ENCODE data around the gene EXOSC2.

EXOSC2 gene

DNA sequence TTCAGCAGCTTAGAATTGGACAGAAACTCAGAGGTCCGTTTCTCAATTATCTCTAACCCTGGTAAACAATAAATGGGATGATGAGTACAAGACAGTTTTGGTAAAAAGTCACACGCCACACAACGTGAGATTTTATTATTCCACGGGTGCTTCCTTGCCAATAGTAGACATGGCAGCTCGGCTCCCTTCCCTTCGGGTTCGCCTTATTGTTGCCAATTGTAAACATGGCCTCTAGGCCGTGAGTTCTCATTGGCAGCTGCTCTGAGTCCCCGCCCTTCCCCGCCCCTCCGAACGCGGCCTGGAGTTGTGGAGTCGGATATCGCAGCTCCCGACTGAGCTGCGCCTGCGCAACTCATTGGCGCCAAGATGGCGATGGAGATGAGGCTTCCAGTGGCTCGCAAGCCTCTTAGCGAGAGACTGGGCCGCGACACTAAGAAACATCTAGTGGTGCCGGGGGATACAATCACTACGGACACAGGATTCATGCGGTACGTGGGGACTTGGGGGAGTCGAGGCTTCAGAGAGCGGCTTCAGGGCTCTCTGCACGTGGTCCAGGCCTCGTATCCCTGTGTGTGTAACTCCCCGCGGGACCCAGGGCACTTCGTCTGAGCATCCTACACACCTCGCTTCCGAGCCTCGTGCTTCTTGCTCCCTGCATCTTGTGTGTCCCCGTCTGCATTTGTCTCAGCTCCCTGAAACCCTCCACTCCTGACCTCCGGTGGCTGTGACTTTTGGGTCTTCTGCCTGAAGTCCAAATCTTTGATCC lies at the start of gene EXOSC2:
TSS of gene EXOSC2 (plus strand) at position 355 of the 766 bp plus-strand sequence. CDS start at position 367, 12 bp downstream.
- DNase-seq: peak; percentile 98

DNA sequence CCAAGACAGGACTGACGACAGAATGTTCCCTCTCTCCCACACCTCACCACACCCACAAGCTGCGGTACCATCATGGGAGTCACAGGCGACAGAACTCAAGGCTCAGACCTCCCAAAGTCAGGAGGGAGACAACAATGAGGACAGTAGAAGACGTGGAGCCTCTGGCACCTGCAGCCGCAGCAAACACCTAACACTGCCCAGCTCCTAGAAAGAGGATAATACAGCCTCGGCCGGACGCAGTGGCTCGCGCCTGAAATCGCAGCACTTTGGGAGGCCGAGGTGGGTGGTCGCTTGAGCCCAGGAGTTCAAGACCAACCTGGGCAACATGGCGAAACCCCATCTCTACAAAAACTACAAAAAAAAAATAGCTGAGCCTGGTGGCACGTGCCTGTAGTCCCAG lies 42.4 kb upstream of the EXOSC2 start:
- no peak for DNase-seq

DNA sequence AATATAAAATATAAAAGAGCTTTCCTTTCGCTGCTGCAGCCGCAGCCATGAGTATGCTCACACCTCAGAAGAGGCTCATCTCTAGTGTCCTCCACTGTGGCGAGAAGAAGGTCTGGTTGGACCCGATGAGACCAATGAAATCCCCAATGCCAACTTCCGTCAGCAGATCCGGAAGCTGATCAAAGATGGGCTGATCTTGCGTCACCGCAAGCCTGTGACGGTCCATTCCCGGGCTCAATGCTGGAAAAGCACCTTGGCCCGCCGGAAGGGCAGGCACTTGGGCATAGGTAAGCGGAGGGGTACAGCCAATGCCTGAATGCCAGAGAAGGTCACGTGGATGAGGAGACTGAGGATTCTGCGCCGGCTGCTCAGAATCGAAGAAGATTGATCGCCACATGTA lies 41.8 kb upstream of the EXOSC2 start:
- no peak for DNase-seq

- DNase-seq: no peak
Measured at GRCh38 chr9:130654879-130655278, 38.7 kb upstream of the EXOSC2 start.

DNA sequence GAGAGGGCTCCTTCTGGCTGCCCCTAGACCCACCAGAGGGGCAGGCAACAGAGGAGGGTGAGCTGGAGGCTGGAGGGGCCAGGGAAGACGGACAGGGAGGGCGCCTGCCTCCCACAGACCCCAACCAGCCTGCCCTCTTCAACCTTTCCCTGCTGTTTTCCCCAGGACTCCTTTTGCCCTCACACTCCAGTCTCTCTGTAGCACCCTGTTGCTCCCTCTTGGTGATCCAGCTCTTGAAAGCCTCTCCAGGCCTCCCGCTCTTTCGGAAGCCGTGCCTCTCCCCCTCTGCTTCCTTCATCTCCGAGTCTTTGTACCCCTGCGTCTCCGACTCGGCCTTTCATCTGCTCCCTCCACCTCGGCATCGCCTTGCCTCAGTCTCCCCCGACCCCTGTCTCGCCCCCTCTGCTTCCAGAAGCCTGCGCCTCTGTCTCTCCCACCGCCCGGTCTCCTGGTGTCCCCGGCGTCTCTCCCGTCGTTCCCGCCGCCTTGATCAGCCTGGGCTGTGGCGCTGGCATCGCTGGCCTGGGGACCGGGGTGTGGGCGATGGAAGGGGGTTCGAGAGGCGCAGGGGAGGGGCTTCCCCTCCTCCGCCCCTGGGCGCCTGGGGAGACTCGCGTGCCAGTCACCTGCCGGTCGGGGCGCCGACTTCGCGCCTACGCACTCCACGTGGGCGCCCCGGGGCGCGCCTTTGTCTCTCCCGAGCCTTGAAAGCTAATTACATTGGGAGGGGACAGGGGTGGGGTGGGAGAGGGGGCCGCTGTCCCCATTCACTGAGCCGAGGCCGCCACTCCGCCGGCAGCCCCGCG lies 34.5 kb upstream of the EXOSC2 start:
- no peak for DNase-seq

DNA sequence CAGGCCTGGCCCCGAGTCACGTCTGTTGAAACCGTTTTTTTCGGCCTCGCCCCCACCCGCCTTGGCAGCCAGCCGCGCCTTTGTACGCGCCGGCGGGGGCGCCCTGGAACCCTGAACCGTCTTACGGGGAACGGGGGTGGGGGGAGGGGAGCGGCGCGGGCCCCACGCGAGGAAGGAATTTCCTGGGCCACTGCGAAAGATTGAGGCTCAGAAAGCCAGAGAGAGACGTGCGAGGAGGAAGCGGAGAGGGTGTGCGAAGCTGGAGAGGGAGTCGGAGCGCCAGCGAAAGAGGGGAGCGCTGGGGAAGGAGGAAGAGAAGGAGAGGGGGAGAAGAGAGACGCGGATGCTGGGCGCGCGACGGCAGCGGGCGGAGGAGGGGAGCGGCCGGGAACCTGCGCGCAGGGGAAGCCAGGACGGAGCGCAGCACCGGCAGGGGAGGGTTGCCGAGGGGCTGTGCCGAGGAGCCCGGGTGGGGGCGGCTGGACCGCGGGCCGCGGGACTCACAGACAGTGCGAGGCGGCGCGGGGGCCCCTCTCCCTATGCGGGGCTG lies 33.8 kb upstream of the EXOSC2 start:
- DNase-seq: no peak

DNA sequence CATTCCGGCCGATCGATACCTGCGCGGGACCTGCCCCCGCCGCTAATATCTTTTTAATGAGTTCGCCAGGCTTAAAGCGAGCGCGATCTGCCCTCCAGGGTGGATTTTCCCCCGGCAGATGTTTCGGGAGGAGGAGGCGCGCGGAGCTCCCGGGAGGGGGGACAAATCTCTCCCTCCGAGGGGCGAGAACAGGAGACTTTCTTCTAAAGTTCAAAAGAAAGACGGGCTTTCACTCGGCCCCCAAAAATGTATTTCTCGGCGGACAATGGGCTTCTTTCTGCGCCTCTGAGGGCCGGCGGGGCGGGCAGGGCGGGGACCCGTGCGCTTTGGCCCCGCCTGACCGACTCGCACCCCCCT lies 33.3 kb upstream of the EXOSC2 start:
- DNase-seq: no peak

- no peak for DNase-seq
Measured at GRCh38 chr9:130660683-130661450, 32.7 kb upstream of the EXOSC2 start.

DNA sequence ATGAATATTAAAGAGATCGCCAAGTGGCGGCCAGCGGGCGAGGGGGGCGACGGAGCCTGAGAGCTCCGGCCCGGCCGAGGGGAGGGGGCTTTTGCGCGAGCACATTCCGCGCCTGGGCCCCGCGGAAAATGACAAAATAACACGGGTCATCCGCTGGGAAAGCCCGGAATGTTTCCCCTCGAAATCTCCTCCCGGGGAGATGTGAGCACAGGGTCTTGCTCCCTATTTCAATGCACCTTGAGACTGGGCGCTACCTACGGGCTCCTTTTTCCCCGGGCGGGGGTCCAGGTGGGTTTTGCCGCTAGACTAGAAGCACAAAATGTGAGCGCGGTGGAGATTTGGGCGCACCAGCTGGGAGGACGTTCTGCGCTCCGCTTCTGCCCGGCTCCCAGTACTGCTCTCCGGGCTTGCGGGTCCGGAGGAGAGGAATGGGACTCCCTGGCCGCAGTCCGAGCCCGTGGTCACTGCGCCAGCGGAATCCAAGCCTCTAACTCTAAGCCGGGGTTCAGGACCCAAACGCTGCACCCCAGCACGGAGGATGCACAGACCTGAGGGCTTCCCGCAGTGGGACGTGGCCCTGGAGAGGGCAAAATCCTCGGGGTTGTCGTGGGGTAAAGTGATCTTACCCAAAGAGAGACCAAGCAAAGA lies 32.0 kb upstream of the EXOSC2 start:
- no peak for DNase-seq

- DNase-seq: no peak
Measured at GRCh38 chr9:130662099-130662969, 31.2 kb upstream of the EXOSC2 start.

DNA sequence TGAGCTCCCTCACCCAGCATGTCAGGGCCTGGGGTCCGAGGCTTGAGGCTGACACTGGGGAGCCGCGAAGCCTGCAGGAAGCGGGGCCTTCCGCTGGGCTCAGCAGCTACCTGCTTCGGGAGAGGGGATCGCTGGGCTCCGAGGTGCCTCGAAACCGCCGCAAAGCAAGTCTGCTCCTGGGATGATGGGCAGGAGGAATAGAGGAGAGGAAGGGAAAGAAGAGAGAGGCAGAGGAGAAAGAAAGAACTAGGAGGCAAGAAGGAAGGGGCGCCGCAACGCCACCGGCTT lies 30.7 kb upstream of the EXOSC2 start:
- DNase-seq: no peak

GRCh38 chr9:130663258-130663976 lies 30.2 kb upstream of the EXOSC2 start:
- DNase-seq: no peak

- DNase-seq: no peak
Measured at GRCh38 chr9:130663977-130664250, 29.7 kb upstream of the EXOSC2 start.

DNA sequence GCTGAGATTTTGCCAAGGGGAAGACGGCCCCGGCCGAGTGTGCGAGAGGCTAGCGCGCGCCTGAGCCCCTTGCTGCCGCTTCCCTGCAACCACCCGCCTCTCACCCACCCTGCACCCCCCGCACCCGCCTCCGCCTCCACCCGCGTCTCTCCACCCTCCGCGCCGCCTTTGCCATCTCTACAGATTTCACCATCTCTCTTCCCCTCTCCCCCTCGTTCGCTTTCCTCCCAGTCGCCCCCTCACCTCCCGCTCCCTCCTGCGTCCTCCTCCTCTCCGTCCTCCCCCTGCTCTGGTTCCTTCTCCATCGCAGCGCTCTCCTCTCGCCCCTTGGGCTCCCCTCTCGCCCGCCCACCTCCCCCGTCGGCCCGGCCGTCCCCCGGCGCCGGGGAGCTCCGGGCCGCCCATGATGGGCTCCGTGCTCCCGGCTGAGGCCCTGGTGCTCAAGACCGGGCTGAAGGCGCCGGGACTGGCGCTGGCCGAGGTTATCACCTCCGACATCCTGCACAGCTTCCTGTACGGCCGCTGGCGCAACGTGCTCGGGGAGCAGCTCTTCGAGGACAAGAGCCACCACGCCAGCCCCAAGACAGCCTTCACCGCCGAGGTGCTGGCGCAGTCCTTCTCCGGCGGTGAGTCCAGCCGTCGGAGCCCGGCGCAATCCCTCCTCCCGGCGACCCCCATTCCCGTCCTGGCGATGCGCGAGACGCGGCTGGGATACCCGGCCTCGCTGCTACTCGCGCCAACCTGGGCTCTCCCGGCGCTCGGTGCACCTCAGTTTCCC lies 29.1 kb upstream of the EXOSC2 start, which contains the start of gene PRDM12:
TSS of gene PRDM12 (plus strand) at position 344 of the 778 bp plus-strand sequence. CDS start at position 404, 60 bp downstream.
- DNase-seq: no peak

GRCh38 chr9:130665029-130665430 lies 28.6 kb upstream of the EXOSC2 start:
- DNase-seq: no peak

DNA sequence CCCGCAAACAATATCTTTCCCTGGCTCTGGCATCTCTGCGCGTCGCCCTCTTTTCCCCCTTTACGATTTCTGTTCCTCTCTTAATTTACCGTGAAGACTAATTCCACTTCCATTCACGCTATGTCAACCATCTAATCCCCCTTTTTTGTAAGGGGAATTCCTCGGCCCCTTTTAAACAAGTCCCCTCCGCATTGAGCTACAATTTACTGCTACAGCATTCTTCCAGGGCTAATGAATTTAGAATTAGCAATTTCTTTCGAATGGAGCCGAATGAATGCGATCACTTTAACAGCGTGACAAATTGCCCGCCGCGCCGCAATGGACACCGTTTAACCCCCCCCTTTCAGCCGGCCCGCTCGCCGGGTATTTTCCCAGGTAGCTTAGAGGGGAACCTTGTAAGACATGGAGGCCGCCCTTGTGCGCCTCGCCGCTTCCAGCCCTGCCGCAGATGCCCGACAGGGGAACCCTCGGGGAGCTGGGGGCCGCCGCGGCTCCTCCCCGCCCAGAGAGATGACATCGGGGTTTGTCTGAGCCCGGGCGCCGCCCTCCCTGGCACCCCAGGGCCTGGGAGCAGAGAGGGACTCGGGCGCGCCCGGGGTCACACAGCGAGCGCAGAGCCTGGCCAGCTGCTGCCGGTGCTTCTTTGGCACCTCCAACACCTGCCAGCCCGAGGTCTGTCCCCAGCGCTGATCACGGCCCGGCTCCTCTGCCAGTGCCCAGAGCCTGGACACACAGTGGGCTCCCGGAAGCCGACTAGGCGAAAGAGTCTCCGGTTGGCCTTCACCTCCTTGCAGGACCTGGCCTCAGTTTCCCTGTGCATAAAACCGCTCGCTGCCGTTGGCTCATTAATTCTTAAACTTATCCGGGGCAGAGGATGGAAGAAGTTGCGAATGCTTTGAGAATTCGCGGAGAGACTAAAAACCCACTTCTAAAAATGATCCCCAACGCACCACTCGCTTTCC lies 27.9 kb upstream of the EXOSC2 start:
- DNase-seq: no peak

DNA sequence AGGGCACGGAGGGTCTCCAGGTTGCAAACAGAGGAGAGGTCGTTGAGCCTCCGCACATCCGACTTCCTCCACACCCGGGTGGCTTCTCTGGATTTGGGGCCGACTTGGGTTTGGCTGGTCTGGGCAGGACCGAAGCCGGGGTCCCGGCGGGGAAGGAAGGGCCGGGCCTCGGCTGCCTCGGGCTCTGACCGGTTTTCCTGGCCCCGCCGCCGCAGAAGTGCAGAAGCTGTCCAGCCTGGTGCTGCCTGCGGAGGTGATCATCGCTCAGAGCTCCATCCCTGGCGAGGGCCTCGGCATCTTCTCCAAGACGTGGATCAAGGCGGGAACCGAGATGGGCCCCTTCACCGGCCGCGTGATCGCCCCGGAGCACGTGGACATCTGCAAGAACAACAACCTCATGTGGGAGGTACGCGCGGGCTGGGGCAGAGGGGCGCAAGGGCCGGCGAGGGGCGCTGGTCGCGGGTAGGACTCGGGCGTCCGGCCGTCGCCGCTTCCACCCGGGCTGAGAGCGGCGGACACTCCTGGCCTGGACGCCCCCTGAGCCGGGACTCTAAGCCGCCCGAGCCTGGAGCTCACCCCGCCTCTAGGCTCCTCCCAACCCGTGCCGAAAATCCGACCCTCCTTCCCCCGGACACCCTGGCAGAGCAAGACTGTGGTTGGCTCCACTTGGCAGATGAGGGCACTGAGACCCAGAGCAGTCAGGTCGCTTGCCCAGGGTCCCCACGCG lies 27.0 kb upstream of the EXOSC2 start:
- DNase-seq: no peak

- DNase-seq: no peak
Measured at GRCh38 chr9:130667120-130667435, 26.5 kb upstream of the EXOSC2 start.

GRCh38 chr9:130668196-130668595 lies 25.4 kb upstream of the EXOSC2 start:
- no peak for DNase-seq
